ACC112 (cell line): Measurements from ENCODE around the gene XG.
"Not testable (repeated sequence)": the region's sequence is repeated elsewhere in the genome, so short reads cannot be mapped to it uniquely, and the experiment has no call there.

Experiments
- H2AFZ ChIP-seq: fragments of 200-600 bp; sonication (generic); one replicate; pipeline ENCODE4 v1.6.0; 2017; ENCODE audit warnings: antibody characterized with exemption, low read length; ENCODE audit not compliant: unreplicated experiment
- H3K27ac ChIP-seq: fragments of 200-600 bp; sonication (generic); 2 replicates; pipeline ENCODE4 v1.5.1; 2014; ENCODE audit warnings: low read depth, mild to moderate bottlenecking, antibody characterized with exemption, low read length, moderate library complexity
- H3K27me3 ChIP-seq: fragments of 200-600 bp; sonication (generic); 2 replicates; pipeline ENCODE4 v1.6.1; 2014; ENCODE audit warnings: mild to moderate bottlenecking, antibody characterized with exemption, low read length, moderate library complexity, mixed read lengths; ENCODE audit not compliant: insufficient read depth
- H3K36me3 ChIP-seq: fragments of 200-600 bp; sonication (generic); 2 replicates; pipeline ENCODE4 v1.6.1; 2016; ENCODE audit warnings: mild to moderate bottlenecking, antibody characterized with exemption, low read length, moderate library complexity, mixed read lengths; ENCODE audit not compliant: insufficient read depth
- H3K4me1 ChIP-seq: fragments of 200-600 bp; sonication (generic); one replicate; pipeline ENCODE4 v1.6.1; 2016; ENCODE audit warnings: low read length, mixed read lengths; ENCODE audit not compliant: insufficient read depth, unreplicated experiment, control insufficient read depth
- H3K4me3 ChIP-seq: fragments of 200-600 bp; sonication (generic); 2 replicates; pipeline ENCODE4 v1.5.1; 2014; ENCODE audit warnings: mild to moderate bottlenecking, low read depth, low read length
- H3K79me2 ChIP-seq: fragments of 200-600 bp; sonication (generic); one replicate; pipeline ENCODE4 v1.6.0; 2016; ENCODE audit warnings: low read length; ENCODE audit not compliant: control insufficient read depth, unreplicated experiment, insufficient read depth

XG gene

DNA sequence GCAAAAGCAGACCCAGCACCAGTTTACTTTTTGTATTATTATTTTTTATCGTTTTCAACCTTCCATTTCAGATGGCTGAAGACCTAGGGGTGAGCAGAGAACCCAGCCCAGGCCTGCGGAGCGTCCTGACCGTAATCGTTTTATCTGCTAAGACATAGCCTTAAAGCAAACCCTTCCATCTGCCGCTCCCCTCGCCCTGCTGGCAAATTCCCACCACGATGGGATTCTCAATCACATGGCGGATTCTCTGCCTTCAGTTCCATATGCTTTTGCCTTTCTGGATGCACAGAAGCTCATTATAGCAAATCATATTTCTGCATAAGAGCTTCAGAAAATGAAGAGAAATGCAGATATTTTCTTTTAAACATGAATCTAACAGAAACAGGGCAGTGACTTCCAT is 18.6 kb upstream of the XG start:
- Histone ChIP-seq H2AFZ (no peak overlapping the region), H3K79me2 (peaks cover 2% of the 10 kb centered on the region), H3K4me3 (no peak overlapping the region), H3K4me1 (no peaks in the 10 kb centered on the region), H3K36me3 (peaks cover 37% of the 10 kb centered on the region), H3K27ac (no peak overlapping the region), H3K27me3 (no peaks in the 10 kb centered on the region)

DNA sequence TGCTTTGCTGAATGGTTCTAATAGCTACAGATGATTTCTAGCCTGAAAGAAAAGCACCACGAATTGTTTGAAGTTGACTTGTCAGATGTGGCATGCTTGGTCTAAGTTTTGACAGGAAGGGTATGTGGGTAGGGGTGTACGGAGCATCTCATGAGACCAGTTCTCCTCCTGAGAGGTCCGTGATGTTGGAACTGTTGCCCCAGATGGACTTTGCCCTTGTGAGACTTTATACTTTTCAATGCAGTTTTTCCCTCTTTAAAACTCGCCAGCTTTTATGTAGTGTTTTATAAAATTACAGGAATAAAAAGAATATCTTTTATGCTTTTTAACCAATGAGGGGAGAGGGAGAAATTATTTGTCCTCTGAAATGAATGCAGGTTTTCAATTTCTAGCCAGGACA is 16.6 kb upstream of the XG start:
- Histone ChIP-seq H3K27me3 (no peaks in the 10 kb centered on the region), H3K4me1 (no peaks in the 10 kb centered on the region), H3K27ac (no peak overlapping the region), H3K4me3 (no peak overlapping the region), H3K36me3 (peaks cover 28% of the 10 kb centered on the region), H3K79me2 (no peaks in the 10 kb centered on the region), H2AFZ (no peak overlapping the region)

DNA sequence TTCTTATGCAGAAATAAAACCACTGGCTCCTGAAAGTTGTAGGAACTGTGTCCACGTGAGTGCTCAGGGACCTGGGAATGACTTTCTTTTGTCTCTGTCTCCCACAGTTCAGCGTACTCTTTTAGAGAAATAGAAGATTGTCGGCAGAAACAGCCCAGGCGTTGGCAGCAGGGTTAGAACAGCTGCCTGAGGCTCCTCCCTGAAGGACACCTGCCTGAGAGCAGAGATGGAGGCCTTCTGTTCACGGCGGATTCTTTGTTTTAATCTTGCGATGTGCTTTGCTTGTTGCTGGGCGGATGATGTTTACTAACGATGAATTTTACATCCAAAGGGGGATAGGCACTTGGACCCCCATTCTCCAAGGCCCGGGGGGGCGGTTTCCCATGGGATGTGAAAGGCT is 11.2 kb upstream of the XG start:
- no peaks in the 10 kb centered on the region for H3K27me3 ChIP-seq
- H2AFZ ChIP-seq: no peak overlapping the region
- H3K4me1 ChIP-seq: peaks cover 7% of the 10 kb centered on the region
- H3K79me2 ChIP-seq: no peaks in the 10 kb centered on the region
- H3K27ac ChIP-seq: no peak overlapping the region
- peaks cover 31% of the 10 kb centered on the region for H3K36me3 ChIP-seq
- no peak overlapping the region for H3K4me3 ChIP-seq

DNA sequence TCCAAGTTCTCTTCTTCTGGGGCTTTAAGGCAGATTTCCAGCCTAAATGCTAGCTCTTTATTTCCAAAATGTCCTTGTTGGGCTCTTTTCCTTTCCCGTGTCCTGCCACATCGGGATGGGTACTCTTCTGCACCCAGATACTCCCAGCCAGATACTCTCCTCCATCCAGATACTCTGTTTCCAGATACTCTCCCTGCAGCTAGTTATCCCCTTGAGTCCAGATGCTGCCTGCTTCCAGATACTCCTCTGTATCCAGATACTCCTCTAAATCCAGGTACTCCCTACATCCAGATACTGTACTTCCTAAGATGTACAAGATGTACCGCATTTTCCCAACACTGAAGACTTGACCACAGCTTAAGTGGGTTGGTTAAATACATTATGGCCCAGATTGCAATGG is 10.5 kb upstream of the XG start:
- H3K36me3 ChIP-seq: peaks cover 31% of the 10 kb centered on the region
- H3K27me3 ChIP-seq: no peaks in the 10 kb centered on the region

DNA sequence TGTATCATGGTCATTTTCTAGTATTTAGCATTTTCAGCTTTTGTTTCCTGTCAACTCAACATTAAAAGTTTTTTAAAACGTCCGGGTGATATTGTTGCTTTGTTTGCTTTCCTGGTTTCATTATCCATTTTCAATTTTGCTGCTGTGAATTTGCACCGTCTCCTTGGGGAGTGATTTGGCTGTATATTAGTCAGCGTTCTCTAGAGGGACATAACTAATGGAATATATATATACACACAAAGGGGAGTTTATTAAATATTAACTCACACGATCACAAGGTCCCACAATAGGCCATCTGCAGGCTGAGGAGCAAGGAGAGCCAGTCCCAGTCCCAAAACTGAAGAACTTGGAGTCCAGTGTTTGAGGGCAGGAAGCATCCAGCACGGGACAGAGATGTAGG is 5.6 kb upstream of the XG start:
- peak overlapping the region; percentile 7 for H2AFZ ChIP-seq
- peak overlapping the region; percentile 65 for H3K4me3 ChIP-seq
- H3K27ac ChIP-seq: peak overlapping the region; percentile 76

More for the DNA sequence above, 10.5 kb upstream of the XG start:
- no peak overlapping the region for H3K4me3 ChIP-seq
- no peak overlapping the region for H2AFZ ChIP-seq
- H3K79me2 ChIP-seq: no peaks in the 10 kb centered on the region
- no peak overlapping the region for H3K27ac ChIP-seq
- peaks cover 14% of the 10 kb centered on the region for H3K4me1 ChIP-seq

DNA sequence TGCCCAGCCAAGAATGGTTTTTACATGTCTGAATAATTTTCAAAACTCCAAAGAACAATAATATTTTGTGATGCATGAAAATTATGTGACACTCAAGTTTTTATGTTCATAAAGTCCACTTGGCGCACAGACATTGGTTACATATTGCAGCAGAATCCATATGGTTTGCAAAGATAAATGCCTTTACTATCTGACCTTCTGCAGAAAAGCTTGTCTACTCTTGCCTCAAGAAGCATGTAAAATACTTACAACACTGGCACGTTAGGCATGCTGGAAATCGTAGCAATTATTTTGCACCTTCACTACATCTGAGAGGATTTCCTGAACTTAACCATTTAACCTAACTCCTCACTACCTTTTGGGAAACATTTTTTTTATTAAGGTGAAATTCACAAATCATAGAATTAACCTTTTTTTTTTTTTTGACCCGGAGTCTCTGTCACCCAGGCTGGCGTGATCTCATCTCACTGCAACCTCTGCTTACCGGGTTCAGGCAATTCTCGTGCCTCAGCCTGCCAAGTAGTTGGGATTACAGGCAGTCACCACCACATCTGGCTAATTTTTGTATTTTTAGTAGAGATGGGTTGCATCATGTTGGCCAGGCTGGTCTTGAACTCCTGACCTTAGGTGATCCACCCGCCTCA is 3.5 kb upstream of the XG start:
- peaks cover 3% of the 10 kb centered on the region; the same call in 1 of the 2 replicates for H3K36me3 ChIP-seq
- H3K4me1 ChIP-seq: peaks cover 26% of the 10 kb centered on the region
- no peak overlapping the region for H3K4me3 ChIP-seq
- no peak overlapping the region for H2AFZ ChIP-seq
- H3K27me3 ChIP-seq: no peaks in the 10 kb centered on the region
- H3K27ac ChIP-seq: no peak overlapping the region
- no peaks in the 10 kb centered on the region for H3K79me2 ChIP-seq

More for the DNA sequence above, 5.6 kb upstream of the XG start:
- H3K79me2 ChIP-seq, H3K27me3 ChIP-seq: not testable (repeated sequence)
- Histone ChIP-seq H3K4me1 (peaks cover 22% of the 10 kb centered on the region), H3K36me3 (peaks cover 10% of the 10 kb centered on the region)

DNA sequence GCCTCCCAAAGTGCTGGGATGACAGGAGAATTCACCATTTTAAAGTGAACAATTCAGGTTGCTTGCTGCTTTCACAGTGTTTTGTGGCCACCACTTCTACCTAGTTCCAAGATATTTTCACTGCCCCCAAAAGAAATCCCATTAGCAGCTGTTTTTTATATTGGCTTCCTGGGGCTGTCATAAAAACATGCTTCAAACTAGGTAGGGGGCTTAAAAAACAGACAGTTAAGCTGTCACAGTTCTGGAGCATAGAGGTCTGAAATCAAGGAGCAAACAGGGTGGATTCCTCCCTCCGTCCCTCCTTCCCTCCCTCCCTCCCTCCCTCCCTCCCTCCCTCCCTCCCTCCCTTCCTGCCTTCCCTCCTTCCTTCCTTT is 3.0 kb upstream of the XG start:
- Histone ChIP-seq H3K4me3 (no peak overlapping the region), H3K4me1 (peaks cover 26% of the 10 kb centered on the region), H3K79me2 (no peaks in the 10 kb centered on the region), H2AFZ (no peak overlapping the region), H3K27me3 (no peaks in the 10 kb centered on the region), H3K27ac (no peak overlapping the region), H3K36me3 (0 out of 2 replicates have a peak, but pooled peaks cover 1% of the 10 kb centered on the region)

DNA sequence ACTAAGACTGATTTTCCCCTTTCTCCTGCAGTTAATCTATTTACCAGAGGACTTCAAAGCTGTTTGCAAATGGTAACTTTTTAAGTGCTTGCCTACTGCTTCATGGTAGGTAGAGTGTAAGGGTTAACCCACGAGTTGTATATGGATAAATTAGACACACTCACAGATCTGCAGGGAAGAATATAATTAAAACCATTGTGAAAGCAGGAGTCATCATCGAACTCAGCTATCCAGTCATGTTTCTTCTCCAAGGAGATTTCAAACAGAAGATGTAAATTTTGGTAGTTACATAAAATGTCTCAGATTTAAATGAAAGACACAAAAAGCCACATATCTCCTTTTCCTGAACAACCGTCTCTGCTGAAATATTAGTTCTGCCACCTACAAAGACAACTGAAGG is 549 bp upstream of the XG start:
- Histone ChIP-seq H3K4me3 (peak overlapping the region; percentile 63), H3K27ac (no peak overlapping the region), H3K27me3 (no peaks in the 10 kb centered on the region), H3K36me3 (no peaks in the 10 kb centered on the region), H3K4me1 (peaks cover 13% of the 10 kb centered on the region), H2AFZ (peak overlapping the region; percentile 22), H3K79me2 (no peaks in the 10 kb centered on the region)

DNA sequence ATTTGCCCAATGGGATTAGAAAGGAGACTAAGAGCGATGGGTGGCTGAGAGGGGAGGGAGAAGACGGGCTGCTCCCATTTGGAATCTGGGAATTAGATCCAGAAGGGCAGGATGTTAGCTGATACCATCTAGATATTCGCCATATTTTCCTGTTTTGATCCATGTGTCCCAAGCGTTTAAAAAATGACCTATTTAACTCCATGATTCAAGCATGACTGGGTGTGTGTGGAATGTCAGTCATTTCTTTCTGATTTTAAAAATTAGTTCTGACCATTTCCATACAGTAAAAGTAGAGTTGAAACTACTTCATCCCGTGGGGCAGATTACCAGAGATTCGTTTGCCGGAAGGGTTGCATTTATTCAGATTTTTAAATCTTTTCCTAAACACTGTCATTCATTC is 601 bp downstream of the XG start:
- H3K4me3 ChIP-seq: peak overlapping the region; percentile 63
- not testable (repeated sequence) for H3K79me2 ChIP-seq, H3K27me3 ChIP-seq, H3K36me3 ChIP-seq, H3K4me1 ChIP-seq, H2AFZ ChIP-seq
- peak overlapping the region; percentile 31 for H3K27ac ChIP-seq

DNA sequence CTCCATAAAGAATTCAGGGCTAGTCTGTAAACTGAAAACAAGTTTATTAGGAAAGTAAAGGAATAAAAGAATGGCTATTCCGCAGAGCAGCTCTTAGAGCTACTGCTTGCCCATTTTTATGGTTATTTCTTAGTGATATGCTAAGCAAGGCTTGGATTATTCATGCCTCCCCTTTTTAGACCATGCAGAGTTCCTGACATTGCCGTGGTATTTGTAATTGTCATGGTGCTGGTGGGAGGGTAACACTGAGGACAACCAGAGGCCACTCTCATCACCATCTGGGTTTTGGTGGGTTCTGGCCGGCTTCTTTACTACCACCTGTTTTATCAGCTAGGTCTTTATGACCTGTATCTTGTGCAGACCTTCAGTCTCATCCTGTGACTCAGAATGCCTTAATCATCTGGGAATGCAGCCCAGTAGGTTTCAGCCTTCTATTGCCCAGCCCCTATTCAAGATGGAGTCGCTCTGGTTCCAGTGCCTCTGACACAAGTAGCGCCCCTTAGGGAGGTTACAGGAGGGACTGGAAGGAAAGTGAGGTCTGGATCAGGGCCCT is 3.4 kb downstream of the XG start:
- H3K79me2 ChIP-seq, H3K4me3 ChIP-seq, H3K27me3 ChIP-seq, H3K27ac ChIP-seq, H2AFZ ChIP-seq, H3K4me1 ChIP-seq, H3K36me3 ChIP-seq: not testable (repeated sequence)

DNA sequence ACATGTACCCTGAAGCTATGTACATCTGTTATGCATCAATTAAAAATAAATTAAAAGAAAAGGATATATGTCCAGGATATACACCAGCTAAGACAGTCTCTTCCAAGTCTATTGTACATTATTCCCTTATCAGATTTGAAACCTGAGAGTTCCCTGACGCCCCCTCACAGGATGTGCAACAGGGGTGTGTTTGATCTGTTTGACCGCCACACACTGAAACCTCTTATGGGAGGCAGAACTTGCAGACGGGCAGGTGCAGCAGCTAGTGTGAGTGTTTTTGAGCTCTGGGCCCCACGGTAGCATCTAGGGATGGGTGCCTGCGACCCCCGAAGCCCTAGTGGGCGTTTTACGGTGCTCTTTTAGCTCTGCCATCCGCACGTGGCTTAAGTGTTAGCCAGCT is 4.7 kb downstream of the XG start:
- no peaks in the 10 kb centered on the region for H3K36me3 ChIP-seq
- H3K27ac ChIP-seq: no peak overlapping the region
- H3K79me2 ChIP-seq: no peaks in the 10 kb centered on the region
- H2AFZ ChIP-seq: no peak overlapping the region
- no peak overlapping the region for H3K4me3 ChIP-seq
- H3K4me1 ChIP-seq: peaks cover 4% of the 10 kb centered on the region
- no peaks in the 10 kb centered on the region for H3K27me3 ChIP-seq
